ENCODE measurements around the gene BACH1. TPM values are rescaled to one million over a fixed set of nuclear protein-coding genes. Genes with fewer than 3 reads are reported as not detected.

The BACH1 gene
- total and polyA plus RNA-seq, 2 of the 8 experiments (the other 6 are each of a cell fraction or from before 2014, with no cell fraction given) = 6.9 to 50.7 TPM

DNA sequence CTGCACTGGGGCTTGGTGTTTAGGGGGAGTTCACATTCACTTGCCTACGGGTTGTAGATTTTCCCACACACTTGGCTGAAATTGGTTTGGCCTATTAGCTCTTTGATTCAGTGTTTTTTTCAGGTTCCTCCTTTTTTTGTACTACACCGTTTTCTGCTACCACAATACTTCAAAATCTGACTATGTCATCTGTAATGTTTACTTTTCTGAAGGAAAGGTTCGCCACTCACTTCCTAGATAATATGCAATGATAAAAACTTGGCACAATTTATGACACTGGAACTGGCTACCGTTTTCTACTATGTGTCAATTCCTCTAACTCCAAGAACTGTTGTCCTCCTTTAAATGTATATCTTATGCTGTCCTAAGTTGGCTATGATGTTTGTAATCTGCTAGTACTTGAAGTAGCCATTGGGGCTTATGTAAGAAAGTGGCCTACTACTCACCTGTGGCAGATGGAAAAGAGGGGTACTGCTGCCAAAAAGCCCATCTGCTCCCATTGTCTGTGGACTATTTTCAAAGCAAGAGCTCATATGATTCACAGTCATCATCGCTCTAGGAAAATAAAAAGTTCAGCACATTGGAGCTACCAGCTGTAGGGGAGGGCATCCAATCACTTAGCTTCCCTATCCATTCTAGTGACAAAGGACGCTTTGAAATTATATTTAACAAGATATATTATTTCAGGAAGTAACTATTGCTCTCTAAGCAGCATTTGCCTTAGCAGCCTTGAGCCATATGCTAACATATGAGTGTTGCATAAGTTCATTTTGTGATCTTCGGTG, 42.4 kb upstream of the BACH1 start:
- no peak overlapping the region for H4K8ac ChIP-seq (ENCODE audit: extremely low read depth, insufficient read depth, low read length)
- no peak overlapping the region for H2BK20ac ChIP-seq (ENCODE audit: low read length)
- no peak overlapping the region for H3K9ac ChIP-seq (replicated peaks in 1 of 4; ENCODE audit: extremely low read depth in 1 of 4, low read depth in 3 of 4, low read length in 3 of 4)
- H3K36me3 ChIP-seq (ENCODE audit: control insufficient read depth in 2 of 4, insufficient read depth in 4 of 4, low read length in 3 of 4) = no peaks in the 10 kb centered on the region
- no peaks in the 10 kb centered on the region for H3K23me2 ChIP-seq (ENCODE audit: low read depth, low read length)
- POLR2A ChIA-PET (ENCODE audit: partially characterized antibody) = no interaction called here
- H2BK5ac ChIP-seq (ENCODE audit: low read depth, low read length) = no peak overlapping the region
- H3K4ac ChIP-seq (replicated peaks; ENCODE audit: insufficient read length, low read depth, low read length) = no peak overlapping the region
- H4K91ac ChIP-seq (replicated peaks; ENCODE audit: insufficient read length, low read length) = no peak overlapping the region
- H2BK120ac ChIP-seq (replicated peaks; ENCODE audit: low read depth, low read length) = no peak overlapping the region
- DNase-seq (ENCODE audit: low read depth in 1 of 2, low spot score in 2 of 2) = no peak
- CTCF ChIA-PET (ENCODE audit: partially characterized antibody) = interaction anchor here (0.8 kb wide), 1 partner anchor 120 kb away, joined by 3 read pairs; no protein-coding TSS in a partner anchor
- no peak overlapping the region for H4K5ac ChIP-seq (ENCODE audit: insufficient read length, low read depth, low read length)
- no peak overlapping the region for H3K14ac ChIP-seq (ENCODE audit: insufficient read length)
- H3K4me2 ChIP-seq (ENCODE audit: insufficient read depth in 1 of 2, low read depth in 2 of 2, low read length in 2 of 2) = no peak overlapping the region
- H3K27me3 ChIP-seq (replicated peaks in 1 of 4; ENCODE audit: control insufficient read depth in 3 of 4, extremely low read depth in 1 of 4, insufficient read depth in 3 of 4, low read length in 3 of 4) = no peaks in the 10 kb centered on the region; a peak in 1 of 7 replicates
- no peak overlapping the region for H2AFZ ChIP-seq (ENCODE audit: low read length)
- H2BK12ac ChIP-seq (ENCODE audit: low read depth, low read length) = no peak overlapping the region
- no peak overlapping the region for H2AK5ac ChIP-seq (ENCODE audit: low read depth, low read length)
- peaks cover 4 to 14% of the 10 kb centered on the region in 2 experiments; a peak in 2 of 4 replicates for H3K9me3 ChIP-seq (ENCODE audit: insufficient read depth in 2 of 2, low read depth in 1 of 2, low read length in 1 of 2)
- H3K56ac ChIP-seq (replicated peaks; ENCODE audit: insufficient read length, low read depth, low read length) = no peak overlapping the region
- H3K4me1 ChIP-seq (replicated peaks in 1 of 4; ENCODE audit: control insufficient read depth in 3 of 4, insufficient read depth in 4 of 4, low read length in 3 of 4) = no peaks in the 10 kb centered on the region
- no peak for FAIRE-seq
- no peak overlapping the region for H3K4me3 ChIP-seq (ENCODE audit: extremely low read depth in 1 of 4, insufficient read depth in 2 of 4, low read depth in 3 of 4, low read length in 4 of 4)
- 92% methylated on average over 7 of the region's 7 CpGs; no CpG with 5 or more reads in 1 of the 2 experiments for WGBS, 2 experiments (ENCODE audit: extremely low coverage in 1 of 2, insufficient coverage in 1 of 2, insufficient read length in 1 of 2, insufficient replicate concordance in 2 of 2, low coverage in 1 of 2, low lambda C conversion rate in 2 of 2, missing lambda C conversion rate in 1 of 2)
- H3K23ac ChIP-seq (ENCODE audit: insufficient read length) = no peak overlapping the region
- H2BK15ac ChIP-seq (ENCODE audit: low read length) = no peak overlapping the region
- no peaks in the 10 kb centered on the region for H4K20me1 ChIP-seq (replicated peaks in 1 of 2; ENCODE audit: control insufficient read depth in 1 of 2, insufficient read depth in 2 of 2, low read length in 2 of 2)
- no peaks in the 10 kb centered on the region for H3K79me2 ChIP-seq (ENCODE audit: control insufficient read depth in 1 of 2, insufficient read depth in 2 of 2, low read length in 2 of 2)
- no peak overlapping the region for H3K18ac ChIP-seq (ENCODE audit: extremely low read depth, low read length)
- H3K27ac ChIP-seq (ENCODE audit: low read depth, low read length) = no peak overlapping the region
- no peaks in the 10 kb centered on the region for H3K79me1 ChIP-seq (ENCODE audit: low read depth, low read length)
- TF ChIP-seq SP4 (IDR thresholded peaks at IDR 0.05; ENCODE audit: low read length) = no peak
- no peak for TF ChIP-seq CREB1 (IDR thresholded peaks at IDR 0.05)
- TF ChIP-seq SUZ12 (IDR thresholded peaks at IDR 0.05; ENCODE audit: low read length) = no peak
- TF ChIP-seq ZNF274 (IDR thresholded peaks at IDR 0.05; ENCODE audit: borderline replicate concordance, extremely low read depth, low read length) = no peak
- TF ChIP-seq NRF1 (IDR thresholded peaks at IDR 0.05; ENCODE audit: low read depth, low read length) = no peak
- no peak for TF ChIP-seq MAFK (IDR thresholded peaks at IDR 0.05; ENCODE audit: low read depth, low read length)
- no peak for TF ChIP-seq CBX8 (IDR thresholded peaks at IDR 0.05; ENCODE audit: borderline replicate concordance, low read depth, low read length)

Data from H1 (cell line).